BJ (cell line): Measurements from ENCODE around the gene ATG7. TPM values are rescaled to one million over a fixed set of nuclear protein-coding genes. Genes with fewer than 3 reads are reported as not detected.

Experiments
- CTCF ChIA-PET: fragments of 350-600 bp; formaldehyde crosslinking; extraction: SDS; loops from one replicate; lab custom pipeline; 2021; ENCODE audit warnings: antibody characterized with exemption, inconsistent platforms; lab: Yijun Ruan, JAX
- POLR2A ChIA-PET: fragments of 300-600 bp; sonication (Branson Sonifier 250); formaldehyde crosslinking; extraction: SDS; loops from one replicate; lab custom pipeline; 2021; ENCODE audit warnings: antibody characterized with exemption; lab: Charles Lee
- DNase-seq: peaks from one replicate; pipeline ENCODE4 v3.0.0-alpha.2; 2011; ENCODE audit warnings: low read depth
- H3K27me3 ChIP-seq: 2 replicates; pipeline ENCODE4 v1.6.0; 2011; ENCODE audit warnings: low read length; ENCODE audit not compliant: control insufficient read depth, insufficient read depth
- H3K36me3 ChIP-seq: 2 replicates; pipeline ENCODE4 v1.5.1; 2011; ENCODE audit warnings: low read length; ENCODE audit not compliant: control insufficient read depth, insufficient read depth
- H3K4me3 ChIP-seq: 2 replicates; pipeline ENCODE4 v1.5.1; 2011; ENCODE audit warnings: low read depth, mild to moderate bottlenecking, control low read depth, low read length
- CTCF ChIP-seq: IDR thresholded peaks from 2 replicates; pipeline ENCODE4 v1.5.1; 2011; ENCODE audit warnings: low read depth, mild to moderate bottlenecking, control low read depth, inconsistent platforms, low read length, moderate library complexity; ENCODE audit not compliant: insufficient read depth
- polyA plus RNA-seq: library from polyadenylated mRNA; depleted of rRNA; stranded (reverse); fragments of >200 nt; gene quantifications from 2 replicates; pipeline ENCODE4 v1.2.3, GENCODE V29; 2011

The ATG7 gene
- polyA plus RNA-seq, 1 experiment = 26.2 TPM

- no peak for TF ChIP-seq CTCF
- no peaks in the 10 kb centered on the region; the same call in 1 of the 2 replicates for H3K36me3 ChIP-seq
- ChIA-PET POLR2A (no interaction called here), CTCF (interaction anchor here (0.6 to 1.1 kb wide), 2 partner anchors 26 to 418 kb away, joined by 3 to 4 read pairs; no protein-coding TSS in a partner anchor)
- no peaks in the 10 kb centered on the region for H3K27me3 ChIP-seq
- DNase-seq = no peak
- no peak overlapping the region for H3K4me3 ChIP-seq
These were observed 113.1 kb downstream of the ATG7 start for GRCh38 chr3:11385326-11385725.

GRCh38 chr3:11385891-11386290 lies 113.7 kb downstream of the ATG7 start:
- H3K27me3 ChIP-seq = no peaks in the 10 kb centered on the region
- DNase-seq = no peak
- TF ChIP-seq CTCF = no peak
- H3K4me3 ChIP-seq = no peak overlapping the region
- no peaks in the 10 kb centered on the region; the same call in 1 of the 2 replicates for H3K36me3 ChIP-seq
- POLR2A ChIA-PET = interaction anchor here (0.7 kb wide), 1 partner anchor 255 kb away, joined by 3 read pairs; no protein-coding TSS in a partner anchor
- CTCF ChIA-PET = interaction anchor here (1.3 kb wide), 1 partner anchor 266 kb away, joined by 3 read pairs; no protein-coding TSS in a partner anchor

- TF ChIP-seq CTCF = no peak
- no peak for DNase-seq
- Histone ChIP-seq H3K27me3 (no peaks in the 10 kb centered on the region), H3K36me3 (no peaks in the 10 kb centered on the region; the same call in 1 of the 2 replicates), H3K4me3 (no peak overlapping the region)
- ChIA-PET POLR2A (interaction anchor here (0.7 kb wide), 1 partner anchor 255 kb away, joined by 3 read pairs; no protein-coding TSS in a partner anchor), CTCF (interaction anchor here (1.3 kb wide), 1 partner anchor 265 kb away, joined by 3 read pairs; no protein-coding TSS in a partner anchor)
These were observed 114.4 kb downstream of the ATG7 start for GRCh38 chr3:11386465-11387113.

- POLR2A ChIA-PET = no interaction called here
- DNase-seq = no peak
- CTCF ChIA-PET = interaction anchor here (0.8 to 2.0 kb wide), 2 partner anchors 10 to 414 kb away, joined by 3 to 9 read pairs; no protein-coding TSS in a partner anchor
- no peaks in the 10 kb centered on the region for H3K27me3 ChIP-seq
- no peak overlapping the region for H3K4me3 ChIP-seq
- no peak for TF ChIP-seq CTCF
- no peaks in the 10 kb centered on the region; the same call in 1 of the 2 replicates for H3K36me3 ChIP-seq
These were observed 117.4 kb downstream of the ATG7 start for GRCh38 chr3:11389386-11390268.
